Smooth muscle cell (in vitro differentiated cells): ENCODE results near the gene HEATR5B. TPM values are rescaled to one million over a fixed set of nuclear protein-coding genes. Genes with fewer than 3 reads are reported as not detected.

Source experiments
- DNase-seq: peaks from one replicate; lab custom pipeline; 2025; ENCODE audit not compliant: unreplicated experiment; lab: John Stamatoyannopoulos, UW
- H2AFZ ChIP-seq: fragments of 200-600 bp; sonication (generic); 2 replicates; pipeline ENCODE4 v1.6.0; 2016; ENCODE audit warnings: antibody characterized with exemption, low read depth, mild to moderate bottlenecking
- H3F3A ChIP-seq: fragments of 200-600 bp; sonication (generic); 2 replicates; pipeline ENCODE4 v1.6.0; 2017; ENCODE audit warnings: antibody characterized with exemption, low read depth
- H3K27ac ChIP-seq: fragments of 200-600 bp; sonication (generic); 2 replicates; pipeline ENCODE4 v1.5.1; 2016; ENCODE audit warnings: low read depth, mild to moderate bottlenecking
- H3K27me3 ChIP-seq: fragments of 200-600 bp; sonication (generic); 2 replicates; pipeline ENCODE4 v1.6.1; 2016; ENCODE audit warnings: low read depth, mild to moderate bottlenecking
- H3K36me3 ChIP-seq: fragments of 200-600 bp; sonication (generic); 2 replicates; pipeline ENCODE4 v1.5.1; 2016; ENCODE audit warnings: low read depth
- H3K4me1 ChIP-seq: fragments of 200-600 bp; sonication (generic); 2 replicates; pipeline ENCODE4 v1.5.1; 2016; ENCODE audit warnings: low read depth
- H3K4me2 ChIP-seq: fragments of 200-600 bp; sonication (generic); 2 replicates; pipeline ENCODE4 v1.6.0; 2016; ENCODE audit warnings: mild to moderate bottlenecking
- H3K4me3 ChIP-seq: fragments of 200-600 bp; sonication (generic); 2 replicates; pipeline ENCODE4 v1.5.1; 2016; ENCODE audit warnings: mild to moderate bottlenecking
- H3K79me2 ChIP-seq: fragments of 200-600 bp; sonication (generic); 2 replicates; pipeline ENCODE4 v1.6.0; 2016; ENCODE audit warnings: low read depth, mild to moderate bottlenecking
- H3K9ac ChIP-seq: fragments of 200-600 bp; sonication (generic); 2 replicates; pipeline ENCODE4 v1.6.0; 2016; ENCODE audit warnings: low read depth
- H3K9me3 ChIP-seq: fragments of 200-600 bp; sonication (generic); replicated peaks from 2 replicates; pipeline ENCODE4 v1.5.1; 2016; ENCODE audit warnings: low read depth
- H4K20me1 ChIP-seq: fragments of 200-600 bp; sonication (generic); 2 replicates; pipeline ENCODE4 v1.6.0; 2016; ENCODE audit warnings: low read depth
- WGBS: methylation state at CpG from one replicate; pipeline ENCODE4 v1.1.7; 2016; ENCODE audit warnings: low lambda C conversion rate; 5-methylcytosine and 5-hydroxymethylcytosine counted together
- polyA plus RNA-seq: library from polyadenylated mRNA; unstranded; fragments of >200 nt; fragmentation: Nextera tagmentation; extraction: Ambion mirVana; gene quantifications from 2 replicates; pipeline ENCODE4 v1.2.1, GENCODE V29; 2016
- total RNA-seq: library from RNA; depleted of rRNA; stranded (reverse); fragments of >200 nt; gene quantifications from 2 replicates; pipeline ENCODE4 v1.2.3, GENCODE V29; 2014
- TF ChIP-seq, protein P1 (sequence below): fragments of 200-600 bp; sonication (generic); IDR thresholded peaks from 2 replicates; pipeline ENCODE4 v1.5.1; 2017; ENCODE audit warnings: borderline replicate concordance, mild to moderate bottlenecking, antibody characterized with exemption; ENCODE audit not compliant: insufficient read depth, poor library complexity, severe bottlenecking

Gene HEATR5B
- total and polyA plus RNA-seq, 2 experiments from 2014 or later: 4.4 to 14.7 TPM

DNA sequence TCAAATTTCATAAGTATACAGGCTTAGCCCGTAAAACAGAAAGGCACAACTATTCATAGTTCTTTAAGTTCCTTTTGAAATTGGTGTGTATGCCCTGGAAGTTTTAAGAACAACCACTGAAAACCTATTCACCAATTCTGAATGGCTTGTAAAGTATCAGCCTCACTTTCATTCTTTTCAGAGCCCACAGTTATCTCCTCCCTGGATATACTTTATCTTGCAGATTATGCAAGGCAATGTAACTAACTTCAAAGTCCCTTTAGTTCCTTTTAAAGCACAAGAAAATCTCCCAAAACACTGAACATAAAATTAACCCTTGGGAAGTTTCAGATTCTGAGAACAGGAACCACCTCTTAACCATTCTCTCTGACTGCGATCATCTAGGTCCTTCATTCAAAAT lies 119.0 kb downstream of the HEATR5B start:
- Histone ChIP-seq H3K4me2 (peak overlapping the region; percentile 99), H3K4me3 (peak overlapping the region; percentile 99), H3F3A (no peaks in the 10 kb centered on the region), H3K4me1 (peaks cover 17% of the 10 kb centered on the region), H3K9me3 (no peaks in the 10 kb centered on the region), H2AFZ (peak overlapping the region; percentile 92), H3K9ac (peak overlapping the region; percentile 85), H3K27me3 (no peaks in the 10 kb centered on the region), H3K79me2 (peaks cover 51% of the 10 kb centered on the region), H3K27ac (peak overlapping the region; percentile 81), H4K20me1 (peaks cover 33% of the 10 kb centered on the region), H3K36me3 (no peaks in the 10 kb centered on the region)
- WGBS: 18% methylated on average over 2 of the region's 2 CpGs
- TF ChIP-seq, protein P1, sequence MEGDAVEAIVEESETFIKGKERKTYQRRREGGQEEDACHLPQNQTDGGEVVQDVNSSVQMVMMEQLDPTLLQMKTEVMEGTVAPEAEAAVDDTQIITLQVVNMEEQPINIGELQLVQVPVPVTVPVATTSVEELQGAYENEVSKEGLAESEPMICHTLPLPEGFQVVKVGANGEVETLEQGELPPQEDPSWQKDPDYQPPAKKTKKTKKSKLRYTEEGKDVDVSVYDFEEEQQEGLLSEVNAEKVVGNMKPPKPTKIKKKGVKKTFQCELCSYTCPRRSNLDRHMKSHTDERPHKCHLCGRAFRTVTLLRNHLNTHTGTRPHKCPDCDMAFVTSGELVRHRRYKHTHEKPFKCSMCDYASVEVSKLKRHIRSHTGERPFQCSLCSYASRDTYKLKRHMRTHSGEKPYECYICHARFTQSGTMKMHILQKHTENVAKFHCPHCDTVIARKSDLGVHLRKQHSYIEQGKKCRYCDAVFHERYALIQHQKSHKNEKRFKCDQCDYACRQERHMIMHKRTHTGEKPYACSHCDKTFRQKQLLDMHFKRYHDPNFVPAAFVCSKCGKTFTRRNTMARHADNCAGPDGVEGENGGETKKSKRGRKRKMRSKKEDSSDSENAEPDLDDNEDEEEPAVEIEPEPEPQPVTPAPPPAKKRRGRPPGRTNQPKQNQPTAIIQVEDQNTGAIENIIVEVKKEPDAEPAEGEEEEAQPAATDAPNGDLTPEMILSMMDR: no peak
- DNase-seq: no peak

DNA sequence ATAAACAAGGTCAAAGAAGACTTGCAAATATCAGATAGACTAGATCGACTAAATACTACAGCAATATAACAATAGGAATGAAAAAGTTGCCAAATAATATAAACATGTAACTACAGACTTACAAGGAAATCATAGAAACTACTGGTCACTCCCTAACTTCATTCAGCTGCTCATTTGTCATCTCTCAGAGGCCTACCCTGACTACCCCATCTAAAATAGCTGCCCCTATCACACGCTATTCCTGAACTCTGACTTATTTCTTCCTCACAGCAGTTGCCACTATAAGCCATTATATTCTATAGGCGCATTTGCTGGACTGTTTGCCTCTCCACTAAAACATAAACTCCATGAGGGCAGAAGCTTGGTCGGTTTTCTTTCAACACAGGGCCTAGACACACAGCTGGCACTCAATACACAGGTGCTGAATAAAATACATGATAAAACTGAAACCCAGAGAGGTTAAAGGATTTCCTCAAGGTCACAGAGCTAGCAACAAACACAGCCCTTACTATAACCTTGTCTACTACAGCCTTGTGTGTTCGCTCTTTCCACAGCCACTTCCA lies 119.6 kb downstream of the HEATR5B start:
- Histone ChIP-seq H2AFZ (no peak overlapping the region), H3K9me3 (no peaks in the 10 kb centered on the region), H3F3A (no peaks in the 10 kb centered on the region), H3K79me2 (peaks cover 58% of the 10 kb centered on the region), H3K9ac (no peak overlapping the region), H3K27ac (peak overlapping the region; percentile 81), H3K36me3 (no peaks in the 10 kb centered on the region), H3K27me3 (no peaks in the 10 kb centered on the region), H3K4me1 (peaks cover 17% of the 10 kb centered on the region), H4K20me1 (peaks cover 39% of the 10 kb centered on the region), H3K4me3 (peak overlapping the region; percentile 99), H3K4me2 (peak overlapping the region; percentile 99)
- DNase-seq: no peak
- WGBS: 68% methylated on average over 5 of the region's 5 CpGs
- TF ChIP-seq, protein P1: no peak

DNA sequence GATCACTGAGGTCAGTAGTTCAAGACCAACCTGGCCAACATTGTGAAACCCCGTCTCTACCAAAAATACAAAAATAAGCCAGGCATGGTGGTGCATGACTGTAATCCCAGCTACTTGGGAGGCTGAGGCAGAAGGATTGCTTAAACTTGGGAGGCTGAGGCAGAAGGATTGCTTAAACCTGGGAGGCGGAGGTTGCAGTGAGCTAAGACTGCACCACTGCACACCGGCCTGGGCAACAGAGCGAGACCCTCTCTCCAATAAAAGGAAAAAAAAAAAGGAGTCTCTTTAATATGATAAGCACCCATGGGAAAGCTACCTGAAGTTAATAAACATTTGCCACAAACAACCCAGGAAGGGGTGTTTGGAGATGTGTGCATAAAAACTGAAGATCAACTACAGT lies 120.4 kb downstream of the HEATR5B start:
- H3K79me2 ChIP-seq: peaks cover 66% of the 10 kb centered on the region
- H3K27ac ChIP-seq: peak overlapping the region; percentile 79
- H3K4me1 ChIP-seq: peaks cover 17% of the 10 kb centered on the region
- H3F3A ChIP-seq: no peaks in the 10 kb centered on the region
- H3K9me3 ChIP-seq: no peaks in the 10 kb centered on the region
- no peak overlapping the region for H3K9ac ChIP-seq
- 91% methylated on average over 4 of the region's 4 CpGs for WGBS
- no peaks in the 10 kb centered on the region for H3K27me3 ChIP-seq
- H3K4me3 ChIP-seq: no peak overlapping the region
- H4K20me1 ChIP-seq: peaks cover 48% of the 10 kb centered on the region
- no peak overlapping the region for H2AFZ ChIP-seq
- peak overlapping the region; percentile 99 for H3K4me2 ChIP-seq
- DNase-seq: no peak
- H3K36me3 ChIP-seq: no peaks in the 10 kb centered on the region
- TF ChIP-seq, protein P1: no peak

DNA sequence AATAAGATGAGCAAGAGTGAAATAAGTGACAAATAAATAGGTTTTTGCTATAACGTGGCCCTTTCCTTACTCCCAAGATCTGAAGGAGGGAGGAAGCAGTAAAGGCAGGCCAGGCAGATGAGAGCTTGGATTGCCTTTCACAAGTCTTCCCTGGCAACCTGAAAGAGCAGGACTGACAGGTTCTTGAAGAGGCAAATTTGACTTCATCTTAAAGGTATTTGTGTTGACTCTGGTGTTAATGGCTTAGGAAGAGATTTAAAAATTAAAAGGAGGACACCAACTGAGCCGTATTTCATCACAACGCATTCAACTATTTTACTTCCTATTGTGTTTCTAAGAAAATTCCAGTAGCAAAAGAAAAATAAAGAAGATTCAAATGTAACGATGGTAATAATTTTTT lies 121.1 kb downstream of the HEATR5B start:
- Histone ChIP-seq H3K79me2 (peaks cover 72% of the 10 kb centered on the region), H3K9me3 (no peaks in the 10 kb centered on the region), H3K27me3 (no peaks in the 10 kb centered on the region), H3K4me1 (peaks cover 17% of the 10 kb centered on the region), H3K9ac (peak overlapping the region; percentile 40), H3K36me3 (no peaks in the 10 kb centered on the region), H2AFZ (no peak overlapping the region), H4K20me1 (peaks cover 50% of the 10 kb centered on the region), H3K27ac (peak overlapping the region; percentile 79), H3K4me2 (no peak overlapping the region), H3F3A (no peaks in the 10 kb centered on the region), H3K4me3 (no peak overlapping the region)
- WGBS: 55% methylated on average over 4 of the region's 4 CpGs
- DNase-seq: no peak
- TF ChIP-seq, protein P1: no peak
